ENCODE results near the gene KCNH2. TPM values are rescaled to one million over a fixed set of nuclear protein-coding genes. Genes with fewer than 3 reads are reported as not detected.

KCNH2 gene
- total and polyA plus RNA-seq, 2 experiments from 2014 or later = 2.6 to 14.7 TPM

GRCh38 chr7:150923196-150923595 lies 54.9 kb downstream of the KCNH2 start:
- Histone ChIP-seq H3K4me3 (no peak overlapping the region), H3F3A (replicated peaks; ENCODE audit: low read depth) (no peaks in the 10 kb centered on the region), H3K79me2 (replicated peaks; ENCODE audit: insufficient read depth) (no peaks in the 10 kb centered on the region), H2AFZ (no peak overlapping the region), H3K36me3 (ENCODE audit: insufficient read depth) (no peaks in the 10 kb centered on the region), H3K27ac (ENCODE audit: low read depth) (no peak overlapping the region), H3K4me1 (ENCODE audit: insufficient read depth) (no peaks in the 10 kb centered on the region), H3K27me3 (ENCODE audit: insufficient read depth) (no peaks in the 10 kb centered on the region), H3K9me2 (ENCODE audit: insufficient read depth) (no peaks in the 10 kb centered on the region), H3K4me2 (no peak overlapping the region), H4K20me1 (replicated peaks; ENCODE audit: insufficient read depth) (no peaks in the 10 kb centered on the region)
- Mint-ChIP-seq H3K9me3 (no peaks in the 10 kb centered on the region), H3K27me3 (ENCODE audit: insufficient read depth, low read depth, poor library complexity) (peaks cover 4% of the 10 kb centered on the region), H3K36me3 (ENCODE audit: low read depth) (no peaks in the 10 kb centered on the region), H3K4me1 (no peaks in the 10 kb centered on the region), H3K4me3 (no peak overlapping the region), H3K27ac (no peak overlapping the region)
- ATAC-seq = no peak
- no peak for DNase-seq (ENCODE audit: low spot score)
- TF ChIP-seq STAT1 (IDR thresholded peaks at IDR 0.05; ENCODE audit: unreplicated experiment) (no peak), CREB1 (CRISPR knock-in tag; IDR thresholded peaks at IDR 0.05; ENCODE audit: low read depth) (no peak), REST (IDR thresholded peaks at IDR 0.05; ENCODE audit: unreplicated experiment) (no peak), NANOG (IDR thresholded peaks at IDR 0.05; ENCODE audit: borderline replicate concordance) (no peak), ZNF331 (CRISPR knock-in tag; IDR thresholded peaks at IDR 0.05; ENCODE audit: low read depth) (no peak), EZH2 (IDR thresholded peaks at IDR 0.05; ENCODE audit: low read depth, unreplicated experiment) (no peak), ZNF462 (CRISPR knock-in tag; IDR thresholded peaks at IDR 0.05) (no peak)

Data from GM23338 (cell line).